Loucy (cell line): Measurements from ENCODE around the gene TUFT1.

Experiments
- H2AFZ ChIP-seq: fragments of 200-600 bp; sonication (generic); 2 replicates; pipeline ENCODE4 v1.6.0; 2016; ENCODE audit warnings: antibody characterized with exemption, mild to moderate bottlenecking, low read length, moderate library complexity
- H3F3A ChIP-seq: fragments of 200-600 bp; 2 replicates; pipeline ENCODE4 v1.6.0; 2016; ENCODE audit warnings: antibody characterized with exemption, low read depth, mild to moderate bottlenecking
- H3K27me3 ChIP-seq: fragments of 200-600 bp; sonication (generic); 2 replicates; pipeline ENCODE4 v1.6.1; 2014; ENCODE audit warnings: low read length, mild to moderate bottlenecking; ENCODE audit not compliant: insufficient read depth, poor library complexity, severe bottlenecking
- H3K36me3 ChIP-seq: fragments of 200-600 bp; sonication (generic); 2 replicates; pipeline ENCODE4 v1.6.1; 2016; ENCODE audit warnings: low read length; ENCODE audit not compliant: insufficient read depth
- H3K4me1 ChIP-seq: fragments of 200-600 bp; sonication (generic); 2 replicates; pipeline ENCODE4 v1.5.1; 2014; ENCODE audit warnings: low read length, mild to moderate bottlenecking; ENCODE audit not compliant: insufficient read depth, poor library complexity, severe bottlenecking
- H3K4me2 ChIP-seq: fragments of 200-600 bp; sonication (generic); 2 replicates; pipeline ENCODE4 v1.6.0; 2014; ENCODE audit warnings: antibody characterized with exemption, low read length, low read depth, mild to moderate bottlenecking; ENCODE audit not compliant: poor library complexity, severe bottlenecking
- H3K4me3 ChIP-seq: fragments of 200-600 bp; sonication (generic); 2 replicates; pipeline ENCODE4 v1.5.1; 2014; ENCODE audit warnings: low read length, mild to moderate bottlenecking, mixed read lengths; ENCODE audit not compliant: poor library complexity, severe bottlenecking
- H3K79me2 ChIP-seq: fragments of 200-600 bp; sonication (generic); 2 replicates; pipeline ENCODE4 v1.6.1; 2014; ENCODE audit warnings: low read length; ENCODE audit not compliant: insufficient read depth
- H3K9ac ChIP-seq: fragments of 200-600 bp; sonication (generic); 2 replicates; pipeline ENCODE4 v1.6.0; 2014; ENCODE audit warnings: mild to moderate bottlenecking, low read depth, low read length, moderate library complexity; ENCODE audit not compliant: poor library complexity, severe bottlenecking
- H3K9me2 ChIP-seq: fragments of 200-600 bp; sonication (generic); replicated peaks from 2 replicates; pipeline ENCODE4 v1.6.1; 2016; ENCODE audit warnings: low read depth, low read length, mixed read lengths
- H3K9me3 ChIP-seq: fragments of 200-600 bp; sonication (generic); 2 replicates; pipeline ENCODE4 v1.6.1; 2014; ENCODE audit warnings: mild to moderate bottlenecking, antibody characterized with exemption, low read length, low read depth; ENCODE audit not compliant: insufficient read depth
- H4K20me1 ChIP-seq: fragments of 200-600 bp; sonication (generic); 2 replicates; pipeline ENCODE4 v1.6.0; 2014; ENCODE audit warnings: antibody characterized with exemption, low read length, mild to moderate bottlenecking; ENCODE audit not compliant: insufficient read depth, poor library complexity, severe bottlenecking
- EZH2phosphoT487 ChIP-seq: fragments of 200-600 bp; IDR thresholded peaks from 2 replicates; pipeline ENCODE4 v1.6.1; 2018; ENCODE audit warnings: antibody characterized with exemption, mild to moderate bottlenecking, moderate library complexity, borderline replicate concordance
- TF ChIP-seq, protein P1 (sequence below): fragments of 200-600 bp; sonication (generic); conservative IDR thresholded peaks from 2 replicates; pipeline ENCODE4 v1.5.1; 2014; ENCODE audit warnings: mild to moderate bottlenecking, antibody characterized with exemption, low read length

The TUFT1 gene

DNA sequence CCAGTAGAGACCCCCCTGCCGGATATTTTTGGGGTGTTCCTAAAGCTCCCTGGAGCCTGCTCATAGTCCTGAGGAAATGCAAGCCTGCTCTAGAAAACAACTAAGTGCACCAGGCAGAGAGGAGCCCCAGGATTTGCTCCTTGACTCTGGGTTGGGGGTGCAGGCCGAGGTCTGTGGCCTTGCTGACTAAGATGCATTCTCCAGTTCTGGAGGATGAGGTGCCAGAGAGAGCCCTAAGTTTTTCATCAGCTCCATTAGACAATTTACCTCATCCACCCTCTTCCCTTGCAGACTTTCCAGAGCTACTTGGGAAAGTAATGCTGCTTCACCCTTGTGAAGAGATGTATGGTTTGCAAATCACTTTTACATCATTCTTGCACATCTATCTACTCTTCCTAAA lies 9.1 kb downstream of the TUFT1 start:
- Histone ChIP-seq H3K4me1 (no peaks in the 10 kb centered on the region), H4K20me1 (no peaks in the 10 kb centered on the region), H3K79me2 (no peaks in the 10 kb centered on the region), H3K4me3 (no peak overlapping the region), H3F3A (no peaks in the 10 kb centered on the region), H3K9me2 (no peaks in the 10 kb centered on the region), H3K4me2 (no peak overlapping the region), H3K9me3 (no peaks in the 10 kb centered on the region), H3K27me3 (no peaks in the 10 kb centered on the region), H3K9ac (no peak overlapping the region), H3K36me3 (no peaks in the 10 kb centered on the region), H2AFZ (no peak overlapping the region)
- TF ChIP-seq EZH2phosphoT487, result no peak
- TF ChIP-seq, protein P1, sequence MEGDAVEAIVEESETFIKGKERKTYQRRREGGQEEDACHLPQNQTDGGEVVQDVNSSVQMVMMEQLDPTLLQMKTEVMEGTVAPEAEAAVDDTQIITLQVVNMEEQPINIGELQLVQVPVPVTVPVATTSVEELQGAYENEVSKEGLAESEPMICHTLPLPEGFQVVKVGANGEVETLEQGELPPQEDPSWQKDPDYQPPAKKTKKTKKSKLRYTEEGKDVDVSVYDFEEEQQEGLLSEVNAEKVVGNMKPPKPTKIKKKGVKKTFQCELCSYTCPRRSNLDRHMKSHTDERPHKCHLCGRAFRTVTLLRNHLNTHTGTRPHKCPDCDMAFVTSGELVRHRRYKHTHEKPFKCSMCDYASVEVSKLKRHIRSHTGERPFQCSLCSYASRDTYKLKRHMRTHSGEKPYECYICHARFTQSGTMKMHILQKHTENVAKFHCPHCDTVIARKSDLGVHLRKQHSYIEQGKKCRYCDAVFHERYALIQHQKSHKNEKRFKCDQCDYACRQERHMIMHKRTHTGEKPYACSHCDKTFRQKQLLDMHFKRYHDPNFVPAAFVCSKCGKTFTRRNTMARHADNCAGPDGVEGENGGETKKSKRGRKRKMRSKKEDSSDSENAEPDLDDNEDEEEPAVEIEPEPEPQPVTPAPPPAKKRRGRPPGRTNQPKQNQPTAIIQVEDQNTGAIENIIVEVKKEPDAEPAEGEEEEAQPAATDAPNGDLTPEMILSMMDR, result no peak

DNA sequence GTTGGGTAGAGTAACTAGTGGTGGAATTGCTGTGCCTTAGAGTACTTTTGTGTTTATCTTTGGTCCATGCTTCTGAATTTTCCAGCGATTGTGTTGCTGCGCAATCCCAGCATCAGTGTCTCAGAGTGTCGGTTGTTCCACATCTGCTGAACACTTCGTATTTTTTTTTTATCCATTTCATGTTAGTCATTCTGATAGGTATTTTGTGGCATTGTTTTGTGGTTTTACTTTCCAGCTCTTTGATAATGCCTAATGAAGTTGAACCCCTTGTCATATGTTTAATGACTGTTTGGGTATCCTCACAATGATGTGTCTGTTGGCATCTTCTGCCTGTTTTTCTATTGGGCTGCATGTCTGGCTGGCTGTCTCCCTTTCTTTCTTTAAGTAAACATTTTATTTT lies 13.6 kb downstream of the TUFT1 start:
- H3K4me3 ChIP-seq, result no peak overlapping the region
- H3K9ac ChIP-seq, result no peak overlapping the region
- H4K20me1 ChIP-seq, result no peaks in the 10 kb centered on the region
- no peaks in the 10 kb centered on the region for H3K4me1 ChIP-seq
- H3K9me3 ChIP-seq, result no peaks in the 10 kb centered on the region
- no peak overlapping the region for H2AFZ ChIP-seq
- no peaks in the 10 kb centered on the region for H3K79me2 ChIP-seq
- no peaks in the 10 kb centered on the region for H3K36me3 ChIP-seq
- H3K4me2 ChIP-seq, result no peak overlapping the region
- H3F3A ChIP-seq, result no peaks in the 10 kb centered on the region
- H3K27me3 ChIP-seq, result no peaks in the 10 kb centered on the region
- TF ChIP-seq, protein P1, result no peak
- no peak for TF ChIP-seq EZH2phosphoT487
- H3K9me2 ChIP-seq, result no peaks in the 10 kb centered on the region

DNA sequence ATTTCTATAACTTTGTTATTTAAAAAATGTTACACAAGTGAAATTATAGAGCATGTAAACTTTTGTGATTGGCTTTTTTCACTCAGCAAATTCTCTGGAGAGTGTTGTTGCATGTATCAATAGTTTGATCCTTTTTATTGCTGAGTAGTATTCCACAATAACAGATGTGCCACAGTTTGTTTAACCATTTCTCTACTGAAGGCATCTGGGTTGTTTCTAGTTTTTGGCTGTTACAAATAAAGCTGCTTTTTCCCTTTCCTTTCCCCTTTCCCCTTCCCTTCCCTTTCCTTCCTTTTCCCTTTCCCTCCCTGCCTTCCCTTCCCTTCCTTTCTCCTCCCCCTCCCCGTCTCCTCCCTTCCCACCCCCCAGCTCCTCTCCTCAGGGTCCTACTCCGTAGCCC lies 15.9 kb downstream of the TUFT1 start:
- no peaks in the 10 kb centered on the region for H3K36me3 ChIP-seq
- no peaks in the 10 kb centered on the region for H4K20me1 ChIP-seq
- TF ChIP-seq, protein P1, result no peak
- TF ChIP-seq EZH2phosphoT487, result no peak
- no peaks in the 10 kb centered on the region for H3F3A ChIP-seq
- H3K4me2 ChIP-seq, result no peak overlapping the region
- H3K9me2 ChIP-seq, result no peaks in the 10 kb centered on the region
- H3K4me3 ChIP-seq, result no peak overlapping the region
- H3K4me1 ChIP-seq, result no peaks in the 10 kb centered on the region
- H3K9ac ChIP-seq, result no peak overlapping the region
- no peaks in the 10 kb centered on the region for H3K27me3 ChIP-seq
- H2AFZ ChIP-seq, result no peak overlapping the region
- no peaks in the 10 kb centered on the region for H3K79me2 ChIP-seq
- no peaks in the 10 kb centered on the region for H3K9me3 ChIP-seq
